ENCODE measurements around the gene PPFIA4.

DNA sequence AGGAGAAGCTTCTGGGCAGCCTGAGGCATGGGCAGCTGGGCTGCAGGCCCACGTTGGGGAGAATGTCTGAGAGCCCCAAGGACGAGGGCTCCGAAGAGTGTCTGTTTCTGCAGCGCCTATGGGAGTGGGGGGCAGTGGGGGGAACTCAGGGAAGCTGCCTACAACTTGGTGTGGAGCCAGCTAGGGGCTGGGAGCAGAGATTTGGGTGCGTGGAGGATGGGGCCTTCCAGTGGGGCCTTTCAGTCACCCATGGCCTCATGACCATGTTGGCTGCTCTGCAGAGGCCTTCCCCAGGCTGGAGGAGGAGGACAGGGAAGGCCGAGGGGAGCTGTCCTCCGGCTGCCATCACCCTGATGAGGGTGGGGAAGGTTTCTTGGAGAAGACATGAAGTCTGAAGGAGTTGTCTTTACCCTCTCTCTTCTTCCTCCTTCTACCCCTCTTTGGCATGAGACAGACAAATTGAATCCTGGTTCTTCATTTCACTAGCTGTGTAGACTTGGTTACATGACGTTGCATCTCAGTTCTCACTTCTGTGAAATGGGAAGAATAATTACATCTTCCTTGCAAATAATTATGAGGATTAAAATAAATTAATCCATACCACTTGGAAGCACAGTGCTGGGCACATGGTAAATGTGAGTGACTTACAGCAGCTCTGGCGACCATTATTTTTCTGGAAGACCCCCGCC lies 8.3 kb downstream of the PPFIA4 start:
- TF ChIP-seq, protein P1, sequence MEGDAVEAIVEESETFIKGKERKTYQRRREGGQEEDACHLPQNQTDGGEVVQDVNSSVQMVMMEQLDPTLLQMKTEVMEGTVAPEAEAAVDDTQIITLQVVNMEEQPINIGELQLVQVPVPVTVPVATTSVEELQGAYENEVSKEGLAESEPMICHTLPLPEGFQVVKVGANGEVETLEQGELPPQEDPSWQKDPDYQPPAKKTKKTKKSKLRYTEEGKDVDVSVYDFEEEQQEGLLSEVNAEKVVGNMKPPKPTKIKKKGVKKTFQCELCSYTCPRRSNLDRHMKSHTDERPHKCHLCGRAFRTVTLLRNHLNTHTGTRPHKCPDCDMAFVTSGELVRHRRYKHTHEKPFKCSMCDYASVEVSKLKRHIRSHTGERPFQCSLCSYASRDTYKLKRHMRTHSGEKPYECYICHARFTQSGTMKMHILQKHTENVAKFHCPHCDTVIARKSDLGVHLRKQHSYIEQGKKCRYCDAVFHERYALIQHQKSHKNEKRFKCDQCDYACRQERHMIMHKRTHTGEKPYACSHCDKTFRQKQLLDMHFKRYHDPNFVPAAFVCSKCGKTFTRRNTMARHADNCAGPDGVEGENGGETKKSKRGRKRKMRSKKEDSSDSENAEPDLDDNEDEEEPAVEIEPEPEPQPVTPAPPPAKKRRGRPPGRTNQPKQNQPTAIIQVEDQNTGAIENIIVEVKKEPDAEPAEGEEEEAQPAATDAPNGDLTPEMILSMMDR (IDR thresholded peaks at IDR 0.05) = no peak
- no peak for TF ChIP-seq JUN (CRISPR knock-in tag; IDR thresholded peaks at IDR 0.05)
- TF ChIP-seq, protein P2, sequence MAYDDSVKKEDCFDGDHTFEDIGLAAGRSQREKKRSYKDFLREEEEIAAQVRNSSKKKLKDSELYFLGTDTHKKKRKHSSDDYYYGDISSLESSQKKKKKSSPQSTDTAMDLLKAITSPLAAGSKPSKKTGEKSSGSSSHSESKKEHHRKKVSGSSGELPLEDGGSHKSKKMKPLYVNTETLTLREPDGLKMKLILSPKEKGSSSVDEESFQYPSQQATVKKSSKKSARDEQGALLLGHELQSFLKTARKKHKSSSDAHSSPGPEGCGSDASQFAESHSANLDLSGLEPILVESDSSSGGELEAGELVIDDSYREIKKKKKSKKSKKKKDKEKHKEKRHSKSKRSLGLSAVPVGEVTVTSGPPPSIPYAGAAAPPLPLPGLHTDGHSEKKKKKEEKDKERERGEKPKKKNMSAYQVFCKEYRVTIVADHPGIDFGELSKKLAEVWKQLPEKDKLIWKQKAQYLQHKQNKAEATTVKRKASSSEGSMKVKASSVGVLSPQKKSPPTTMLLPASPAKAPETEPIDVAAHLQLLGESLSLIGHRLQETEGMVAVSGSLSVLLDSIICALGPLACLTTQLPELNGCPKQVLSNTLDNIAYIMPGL (CRISPR knock-in tag; IDR thresholded peaks at IDR 0.05) = no peak
- no peak for TF ChIP-seq NFYB (CRISPR knock-in tag; conservative IDR thresholded peaks at IDR 0.05; ENCODE audit: low read depth)
- TF ChIP-seq SP1 (CRISPR knock-in tag; conservative IDR thresholded peaks at IDR 0.05) = no peak
- TF ChIP-seq, protein P3, sequence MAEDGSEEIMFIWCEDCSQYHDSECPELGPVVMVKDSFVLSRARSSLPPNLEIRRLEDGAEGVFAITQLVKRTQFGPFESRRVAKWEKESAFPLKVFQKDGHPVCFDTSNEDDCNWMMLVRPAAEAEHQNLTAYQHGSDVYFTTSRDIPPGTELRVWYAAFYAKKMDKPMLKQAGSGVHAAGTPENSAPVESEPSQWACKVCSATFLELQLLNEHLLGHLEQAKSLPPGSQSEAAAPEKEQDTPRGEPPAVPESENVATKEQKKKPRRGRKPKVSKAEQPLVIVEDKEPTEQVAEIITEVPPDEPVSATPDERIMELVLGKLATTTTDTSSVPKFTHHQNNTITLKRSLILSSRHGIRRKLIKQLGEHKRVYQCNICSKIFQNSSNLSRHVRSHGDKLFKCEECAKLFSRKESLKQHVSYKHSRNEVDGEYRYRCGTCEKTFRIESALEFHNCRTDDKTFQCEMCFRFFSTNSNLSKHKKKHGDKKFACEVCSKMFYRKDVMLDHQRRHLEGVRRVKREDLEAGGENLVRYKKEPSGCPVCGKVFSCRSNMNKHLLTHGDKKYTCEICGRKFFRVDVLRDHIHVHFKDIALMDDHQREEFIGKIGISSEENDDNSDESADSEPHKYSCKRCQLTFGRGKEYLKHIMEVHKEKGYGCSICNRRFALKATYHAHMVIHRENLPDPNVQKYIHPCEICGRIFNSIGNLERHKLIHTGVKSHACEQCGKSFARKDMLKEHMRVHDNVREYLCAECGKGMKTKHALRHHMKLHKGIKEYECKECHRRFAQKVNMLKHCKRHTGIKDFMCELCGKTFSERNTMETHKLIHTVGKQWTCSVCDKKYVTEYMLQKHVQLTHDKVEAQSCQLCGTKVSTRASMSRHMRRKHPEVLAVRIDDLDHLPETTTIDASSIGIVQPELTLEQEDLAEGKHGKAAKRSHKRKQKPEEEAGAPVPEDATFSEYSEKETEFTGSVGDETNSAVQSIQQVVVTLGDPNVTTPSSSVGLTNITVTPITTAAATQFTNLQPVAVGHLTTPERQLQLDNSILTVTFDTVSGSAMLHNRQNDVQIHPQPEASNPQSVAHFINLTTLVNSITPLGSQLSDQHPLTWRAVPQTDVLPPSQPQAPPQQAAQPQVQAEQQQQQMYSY (CRISPR knock-in tag; IDR thresholded peaks at IDR 0.05) = no peak
- no peak for TF ChIP-seq NR1H2 (CRISPR knock-in tag; IDR thresholded peaks at IDR 0.05)
- TF ChIP-seq, protein P4, sequence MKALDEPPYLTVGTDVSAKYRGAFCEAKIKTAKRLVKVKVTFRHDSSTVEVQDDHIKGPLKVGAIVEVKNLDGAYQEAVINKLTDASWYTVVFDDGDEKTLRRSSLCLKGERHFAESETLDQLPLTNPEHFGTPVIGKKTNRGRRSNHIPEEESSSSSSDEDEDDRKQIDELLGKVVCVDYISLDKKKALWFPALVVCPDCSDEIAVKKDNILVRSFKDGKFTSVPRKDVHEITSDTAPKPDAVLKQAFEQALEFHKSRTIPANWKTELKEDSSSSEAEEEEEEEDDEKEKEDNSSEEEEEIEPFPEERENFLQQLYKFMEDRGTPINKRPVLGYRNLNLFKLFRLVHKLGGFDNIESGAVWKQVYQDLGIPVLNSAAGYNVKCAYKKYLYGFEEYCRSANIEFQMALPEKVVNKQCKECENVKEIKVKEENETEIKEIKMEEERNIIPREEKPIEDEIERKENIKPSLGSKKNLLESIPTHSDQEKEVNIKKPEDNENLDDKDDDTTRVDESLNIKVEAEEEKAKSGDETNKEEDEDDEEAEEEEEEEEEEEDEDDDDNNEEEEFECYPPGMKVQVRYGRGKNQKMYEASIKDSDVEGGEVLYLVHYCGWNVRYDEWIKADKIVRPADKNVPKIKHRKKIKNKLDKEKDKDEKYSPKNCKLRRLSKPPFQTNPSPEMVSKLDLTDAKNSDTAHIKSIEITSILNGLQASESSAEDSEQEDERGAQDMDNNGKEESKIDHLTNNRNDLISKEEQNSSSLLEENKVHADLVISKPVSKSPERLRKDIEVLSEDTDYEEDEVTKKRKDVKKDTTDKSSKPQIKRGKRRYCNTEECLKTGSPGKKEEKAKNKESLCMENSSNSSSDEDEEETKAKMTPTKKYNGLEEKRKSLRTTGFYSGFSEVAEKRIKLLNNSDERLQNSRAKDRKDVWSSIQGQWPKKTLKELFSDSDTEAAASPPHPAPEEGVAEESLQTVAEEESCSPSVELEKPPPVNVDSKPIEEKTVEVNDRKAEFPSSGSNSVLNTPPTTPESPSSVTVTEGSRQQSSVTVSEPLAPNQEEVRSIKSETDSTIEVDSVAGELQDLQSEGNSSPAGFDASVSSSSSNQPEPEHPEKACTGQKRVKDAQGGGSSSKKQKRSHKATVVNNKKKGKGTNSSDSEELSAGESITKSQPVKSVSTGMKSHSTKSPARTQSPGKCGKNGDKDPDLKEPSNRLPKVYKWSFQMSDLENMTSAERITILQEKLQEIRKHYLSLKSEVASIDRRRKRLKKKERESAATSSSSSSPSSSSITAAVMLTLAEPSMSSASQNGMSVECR (CRISPR knock-in tag; IDR thresholded peaks at IDR 0.05; ENCODE audit: borderline replicate concordance) = no peak
- no peak for TF ChIP-seq SMAD4 (CRISPR knock-in tag; IDR thresholded peaks at IDR 0.05)
- no peak for TF ChIP-seq ZNF138 (CRISPR knock-in tag; conservative IDR thresholded peaks at IDR 0.05)
- no peak for TF ChIP-seq TEAD4 (CRISPR knock-in tag; IDR thresholded peaks at IDR 0.05)
